Measurements from ENCODE around the gene NTM. TPM values are rescaled to one million over a fixed set of nuclear protein-coding genes. Genes with fewer than 3 reads are reported as not detected.

The NTM gene
- total RNA-seq, 4 donors from 2014 or later = 0.40 to 3.1 (median 2.1) TPM; not detected in 1

- Histone ChIP-seq H3K9me3 (no peaks in the 10 kb centered on the region), H3K4me1 (no peaks in the 10 kb centered on the region), H3K36me3 (no peaks in the 10 kb centered on the region), H3K27ac (no peak overlapping the region), H3K4me3 (no peak overlapping the region), H3K27me3 (no peaks in the 10 kb centered on the region)
- no peak for DNase-seq
- 64% methylated on average over 9 of the region's 9 CpGs; no CpG with 5 or more reads in 1 of the 2 donors for WGBS, 2 donors (ENCODE audit: low coverage in 1 of 2)
- intact Hi-C loops (cut with DNase I; ENCODE audit: low total_unique reads) = loop anchor here (5.0 kb wide), 1 partner anchor 1639 kb away; no protein-coding TSS in a partner anchor
- TF ChIP-seq, protein P1, sequence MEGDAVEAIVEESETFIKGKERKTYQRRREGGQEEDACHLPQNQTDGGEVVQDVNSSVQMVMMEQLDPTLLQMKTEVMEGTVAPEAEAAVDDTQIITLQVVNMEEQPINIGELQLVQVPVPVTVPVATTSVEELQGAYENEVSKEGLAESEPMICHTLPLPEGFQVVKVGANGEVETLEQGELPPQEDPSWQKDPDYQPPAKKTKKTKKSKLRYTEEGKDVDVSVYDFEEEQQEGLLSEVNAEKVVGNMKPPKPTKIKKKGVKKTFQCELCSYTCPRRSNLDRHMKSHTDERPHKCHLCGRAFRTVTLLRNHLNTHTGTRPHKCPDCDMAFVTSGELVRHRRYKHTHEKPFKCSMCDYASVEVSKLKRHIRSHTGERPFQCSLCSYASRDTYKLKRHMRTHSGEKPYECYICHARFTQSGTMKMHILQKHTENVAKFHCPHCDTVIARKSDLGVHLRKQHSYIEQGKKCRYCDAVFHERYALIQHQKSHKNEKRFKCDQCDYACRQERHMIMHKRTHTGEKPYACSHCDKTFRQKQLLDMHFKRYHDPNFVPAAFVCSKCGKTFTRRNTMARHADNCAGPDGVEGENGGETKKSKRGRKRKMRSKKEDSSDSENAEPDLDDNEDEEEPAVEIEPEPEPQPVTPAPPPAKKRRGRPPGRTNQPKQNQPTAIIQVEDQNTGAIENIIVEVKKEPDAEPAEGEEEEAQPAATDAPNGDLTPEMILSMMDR (IDR thresholded peaks at IDR 0.05) = no peak
- no peak for TF ChIP-seq POLR2AphosphoS5 (IDR thresholded peaks at IDR 0.05)
- TF ChIP-seq EP300 (IDR thresholded peaks at IDR 0.05; ENCODE audit: low read depth) = no peak
- in situ Hi-C loops (cut with MboI; ENCODE audit: low pct_ligation_motif_present in 1 of 4, low pct_unique_long_range_greater_than_20kb in 1 of 4, low sequenced_read_pairs in 3 of 4) = no loop called here
Measured at GRCh38 chr11:131616481-131617140, 246.2 kb downstream of the NTM start.

DNA sequence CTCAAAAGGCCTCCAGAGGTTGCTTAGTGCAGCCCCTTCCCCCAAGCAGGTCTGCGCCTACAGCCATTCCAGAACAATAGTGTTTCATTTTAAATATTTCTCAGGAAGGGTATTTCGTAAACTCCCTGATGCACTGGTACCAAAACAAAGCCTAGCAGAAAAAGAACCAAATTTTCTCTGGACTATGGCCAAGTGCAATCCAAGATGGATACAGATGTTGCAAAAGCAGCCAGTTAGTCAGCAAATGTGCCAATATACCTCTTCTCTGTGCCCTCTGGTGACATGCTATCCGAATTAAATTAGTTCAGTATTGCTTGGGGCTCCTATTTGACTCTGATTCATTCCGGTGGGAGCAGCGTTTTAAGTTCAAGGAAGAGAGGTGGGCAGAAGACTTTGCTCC is 247.8 kb downstream of the NTM start:
- in situ Hi-C loops (cut with MboI; ENCODE audit: low pct_ligation_motif_present in 1 of 4, low pct_unique_long_range_greater_than_20kb in 1 of 4, low sequenced_read_pairs in 3 of 4) (no loop called here), intact Hi-C loops (cut with DNase I; ENCODE audit: low total_unique reads) (loop anchor here (5.0 kb wide), 1 partner anchor 1641 kb away; no protein-coding TSS in a partner anchor)
- 75 to 77% methylated on average over 5 of the region's 5 CpGs for whole genome bisulfite sequencing, 2 donors (ENCODE audit: low coverage in 1 of 2)
- no peaks in the 10 kb centered on the region for H3K9me3 ChIP-seq
- H3K4me1 ChIP-seq = no peaks in the 10 kb centered on the region
- DNase-seq = no peak
- no peak overlapping the region for H3K4me3 ChIP-seq
- TF ChIP-seq, protein P1 (IDR thresholded peaks at IDR 0.05) = no peak
- no peak for TF ChIP-seq POLR2A (IDR thresholded peaks at IDR 0.05)
- TF ChIP-seq EP300 (IDR thresholded peaks at IDR 0.05; ENCODE audit: low read depth) = no peak
- TF ChIP-seq POLR2AphosphoS5 (IDR thresholded peaks at IDR 0.05) = no peak
- H3K27ac ChIP-seq = no peak overlapping the region
- no peaks in the 10 kb centered on the region for H3K36me3 ChIP-seq
- H3K27me3 ChIP-seq = no peaks in the 10 kb centered on the region

DNA sequence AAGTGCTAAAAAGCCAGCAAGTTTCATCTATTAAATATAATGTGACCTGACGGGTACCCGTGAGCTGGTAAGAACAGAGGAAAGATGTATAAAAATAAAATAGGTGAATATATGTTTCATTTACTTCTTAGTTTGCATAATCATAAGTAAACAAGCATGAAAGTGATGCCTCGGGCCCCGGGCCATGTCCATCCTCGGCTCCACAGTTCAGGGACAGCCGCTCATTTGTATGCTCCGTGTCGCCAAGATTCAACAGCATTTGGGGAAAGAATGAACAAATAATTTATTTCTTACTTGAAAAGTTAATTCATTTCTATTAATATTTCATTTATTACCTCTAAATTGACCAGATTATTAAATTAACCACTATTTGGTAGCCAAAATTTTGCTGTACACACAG is 251.8 kb downstream of the NTM start:
- 77 to 90% methylated on average over 8 of the region's 8 CpGs for WGBS, 2 donors (ENCODE audit: low coverage in 1 of 2)
- no peaks in the 10 kb centered on the region for H3K27me3 ChIP-seq
- no peaks in the 10 kb centered on the region for H3K4me1 ChIP-seq
- intact Hi-C loops (cut with DNase I; ENCODE audit: low total_unique reads) = no loop called here
- no peaks in the 10 kb centered on the region for H3K9me3 ChIP-seq
- in situ Hi-C loops (cut with MboI; ENCODE audit: low pct_ligation_motif_present in 1 of 4, low pct_unique_long_range_greater_than_20kb in 1 of 4, low sequenced_read_pairs in 3 of 4) = no loop called here
- H3K36me3 ChIP-seq = no peaks in the 10 kb centered on the region
- TF ChIP-seq POLR2AphosphoS5 (IDR thresholded peaks at IDR 0.05) (no peak), POLR2A (IDR thresholded peaks at IDR 0.05) (no peak), EP300 (IDR thresholded peaks at IDR 0.05; ENCODE audit: low read depth) (no peak)
- TF ChIP-seq, protein P1 (IDR thresholded peaks at IDR 0.05) = no peak
- no peak for DNase-seq
- no peak overlapping the region for H3K27ac ChIP-seq
- H3K4me3 ChIP-seq = no peak overlapping the region

GRCh38 chr11:131624531-131624930 is 254.1 kb downstream of the NTM start:
- 80 to 85% methylated on average over 2 to 4 of the region's 4 CpGs for WGBS, 2 donors (ENCODE audit: low coverage in 1 of 2)
- in situ Hi-C loops (cut with MboI; ENCODE audit: low pct_ligation_motif_present in 1 of 4, low pct_unique_long_range_greater_than_20kb in 1 of 4, low sequenced_read_pairs in 3 of 4) (no loop called here), intact Hi-C loops (cut with DNase I; ENCODE audit: low total_unique reads) (no loop called here)
- TF ChIP-seq EP300 (IDR thresholded peaks at IDR 0.05; ENCODE audit: low read depth) = no peak
- no peak for TF ChIP-seq POLR2AphosphoS5 (IDR thresholded peaks at IDR 0.05)
- no peak for TF ChIP-seq POLR2A (IDR thresholded peaks at IDR 0.05)
- TF ChIP-seq, protein P1 (IDR thresholded peaks at IDR 0.05) = no peak
- Histone ChIP-seq H3K36me3 (no peaks in the 10 kb centered on the region), H3K4me1 (no peaks in the 10 kb centered on the region), H3K27ac (no peak overlapping the region), H3K4me3 (no peak overlapping the region), H3K27me3 (no peaks in the 10 kb centered on the region), H3K9me3 (no peaks in the 10 kb centered on the region)
- no peak for DNase-seq

All from transverse colon (tissue), 4 donors.